CD4-positive, alpha-beta memory T cell (primary cell): ENCODE data around the gene KCNS1. TPM values are rescaled to one million over a fixed set of nuclear protein-coding genes. Genes with fewer than 3 reads are reported as not detected.
"Not testable (repeated sequence)": the region's sequence is repeated elsewhere in the genome, so short reads cannot be mapped to it uniquely, and the experiment has no call there.

ENCODE experiments used
- CTCF ChIA-PET: fragments of 350-600 bp; sonication (Branson Sonifier 250); formaldehyde crosslinking; loops from one replicate; lab custom pipeline; 2021; ENCODE audit warnings: inconsistent platforms; ENCODE audit not compliant: partially characterized antibody; lab: Charles Lee
- POLR2A ChIA-PET: fragments of 350-600 bp; sonication (Branson Sonifier 250); formaldehyde crosslinking; loops from one replicate; lab custom pipeline; 2021; ENCODE audit not compliant: partially characterized antibody; lab: Charles Lee
- DNase-seq, 5 donors: peaks; one replicate each; pipeline versions ENCODE4 v3.0.0 to v3.0.0-alpha.2; 2020 to 2022; ENCODE audit warnings: mixed read lengths in 1 of 5
- H3K27ac ChIP-seq: one replicate; pipeline ENCODE4 v1.7.0; 2013; ENCODE audit warnings: low read depth, low read length
- H3K27me3 ChIP-seq: 2 replicates; pipeline ENCODE4 v1.7.0; 2013; ENCODE audit warnings: mild to moderate bottlenecking, low read length, moderate library complexity; ENCODE audit not compliant: insufficient read depth
- H3K36me3 ChIP-seq: 2 replicates; pipeline ENCODE4 v1.7.0; 2013; ENCODE audit warnings: mild to moderate bottlenecking, low read length, moderate library complexity; ENCODE audit not compliant: insufficient read depth
- H3K4me1 ChIP-seq: 2 replicates; pipeline ENCODE4 v1.7.0; 2013; ENCODE audit warnings: mild to moderate bottlenecking, low read length, moderate library complexity; ENCODE audit not compliant: insufficient read depth
- H3K4me3 ChIP-seq, 2 donors: one replicate each; pipeline ENCODE4 v1.7.0; 2013; ENCODE audit warnings: low read length in 2 of 2, mild to moderate bottlenecking in 1 of 2
- H3K9me3 ChIP-seq, 2 donors: one replicate each; pipeline ENCODE4 v1.7.0; 2013; ENCODE audit warnings: low read length in 2 of 2, control low read depth in 1 of 2; ENCODE audit not compliant: control insufficient read depth in 1 of 2
- H3K27ac Mint-ChIP-seq, 7 donors: one replicate each; pipeline ENCODE4 v1.8.0; 2020 to 2021; ENCODE audit warnings: mixed read lengths in 7 of 7, mild to moderate bottlenecking in 6 of 7, inconsistent platforms in 3 of 7, moderate library complexity in 3 of 7
- H3K27me3 Mint-ChIP-seq, 2 donors: one replicate each; pipeline ENCODE4 v1.8.0; 2020 to 2021; ENCODE audit warnings: mixed read lengths in 2 of 2
- H3K36me3 Mint-ChIP-seq, 2 donors: one replicate each; pipeline ENCODE4 v1.8.0; 2020 to 2021; ENCODE audit warnings: mixed read lengths in 2 of 2, inconsistent platforms in 1 of 2, mild to moderate bottlenecking in 1 of 2
- H3K4me1 Mint-ChIP-seq, 4 donors: one replicate each; pipeline ENCODE4 v1.8.0; 2020 to 2021; ENCODE audit warnings: mixed read lengths in 4 of 4, mild to moderate bottlenecking in 1 of 4
- H3K4me3 Mint-ChIP-seq, 8 donors: one replicate each; pipeline ENCODE4 v1.8.0; 2020 to 2021; ENCODE audit warnings: mixed read lengths in 8 of 8, mild to moderate bottlenecking in 7 of 8, moderate library complexity in 6 of 8, inconsistent platforms in 3 of 8
- H3K9me3 Mint-ChIP-seq, 8 donors: one replicate each; pipeline ENCODE4 v1.8.0; 2020 to 2021; ENCODE audit warnings: mixed read lengths in 8 of 8, mild to moderate bottlenecking in 5 of 8, inconsistent platforms in 3 of 8, moderate library complexity in 1 of 8
- intact Hi-C: fragments of 100-400 bp; cut with micrococcal nuclease; formaldehyde crosslinking; loops from one replicate; pipeline ENCODE4 v1.15.1; 2023
- polyA plus RNA-seq, 2 donors: library from polyadenylated mRNA; unstranded; fragments of 300-500 nt; fragmentation: Illumina TruSeq; gene quantifications; one replicate each; pipeline ENCODE4 v1.2.3, GENCODE V29; 2021
- total RNA-seq, 2 experiments: library from RNA; stranded (reverse); gene quantifications; one replicate each; pipeline ENCODE4 v1.2.3, GENCODE V29; 2021

The KCNS1 gene
- total and polyA plus RNA-seq, 4 experiments from 2014 or later: 0.09 to 0.16 TPM; not detected in 2

DNA sequence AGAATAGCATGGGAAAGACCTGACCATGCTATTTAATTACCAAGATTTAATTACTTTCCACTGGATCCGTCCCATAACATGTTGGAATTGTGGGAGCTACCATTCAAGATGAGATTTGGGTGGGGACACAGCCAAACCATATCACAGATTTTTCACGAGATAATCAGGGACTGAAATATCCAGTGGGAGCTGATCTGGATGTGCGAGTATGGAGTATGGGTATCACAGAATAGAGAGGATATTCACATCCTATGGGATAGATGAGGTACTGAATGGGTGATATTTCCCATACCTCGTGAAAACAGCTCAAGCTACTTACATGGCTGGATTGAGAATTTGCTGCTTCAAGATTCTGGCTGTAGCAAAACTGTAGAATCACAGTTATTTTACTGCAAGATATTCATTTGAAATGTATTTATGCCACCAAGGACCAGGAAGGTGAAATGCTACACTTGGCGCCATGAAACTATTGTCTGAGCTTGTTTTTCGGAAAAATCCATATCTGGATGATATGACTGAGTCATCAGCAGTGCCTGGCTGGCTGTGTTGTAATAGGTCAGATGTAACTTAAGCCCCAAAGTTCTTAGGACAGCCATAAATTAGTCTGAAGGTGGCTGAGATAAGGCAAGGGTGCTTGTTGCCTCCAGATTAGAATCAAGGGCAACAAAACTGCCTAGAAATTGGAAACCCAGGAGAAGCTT lies 29.8 kb downstream of the KCNS1 start:
- Mint-ChIP-seq H3K4me1 (peaks cover 37 to 73% (median 54%) of the 10 kb centered on the region in 4 donors), H3K36me3 (peaks cover 55 to 89% of the 10 kb centered on the region in 2 donors), H3K27ac (peak overlapping the region in 6 of 7 donors; percentile 32 to 75 (median 58)), H3K4me3 (no peak overlapping the region), H3K9me3 (no peaks in the 10 kb centered on the region), H3K27me3 (no peaks in the 10 kb centered on the region)
- intact Hi-C loops: no loop called here
- ChIA-PET CTCF (interaction anchor here (0.6 to 3.7 kb wide), 4 partner anchors 15 to 54 kb away, joined by 3 to 22 read pairs (median 4); no protein-coding TSS in a partner anchor), POLR2A (interaction anchor here (0.6 to 1.2 kb wide), 3 partner anchors 12 to 93 kb away, joined by 3 read pairs; no protein-coding TSS in a partner anchor)
- no peak for DNase-seq
- Histone ChIP-seq H3K27ac (no peak overlapping the region), H3K9me3 (no peaks in the 10 kb centered on the region), H3K4me3 (no peak overlapping the region), H3K4me1 (peaks cover 35% of the 10 kb centered on the region), H3K27me3 (no peaks in the 10 kb centered on the region), H3K36me3 (peaks cover 61% of the 10 kb centered on the region)

DNA sequence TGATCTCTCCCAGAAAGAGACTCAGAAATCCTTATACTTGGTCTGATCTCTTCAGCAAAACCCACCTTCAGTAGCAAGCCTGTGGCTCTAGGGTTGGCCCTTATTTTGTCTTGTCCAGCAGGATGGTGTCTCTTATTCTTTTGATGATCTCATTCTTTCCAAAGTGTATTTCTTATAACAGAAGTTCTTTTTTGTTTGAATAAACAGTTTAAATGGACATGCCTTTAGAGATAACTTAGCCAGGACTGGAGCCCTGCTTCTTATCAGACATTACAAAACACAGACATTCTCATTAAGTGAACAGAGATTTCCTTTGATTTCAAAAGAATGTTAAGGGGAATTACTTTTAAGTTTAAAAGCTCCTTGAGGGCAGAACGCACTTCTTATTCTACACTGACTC lies 31.7 kb downstream of the KCNS1 start:
- Mint-ChIP-seq H3K36me3 (peaks cover 51 to 85% of the 10 kb centered on the region in 2 donors), H3K4me3 (no peak overlapping the region), H3K27ac (peak overlapping the region in 4 of 7 donors; percentile 54 to 80 (median 57)), H3K9me3 (no peaks in the 10 kb centered on the region), H3K27me3 (no peaks in the 10 kb centered on the region), H3K4me1 (peaks cover 50 to 89% (median 66%) of the 10 kb centered on the region in 4 donors)
- no peaks in the 10 kb centered on the region for H3K27me3 ChIP-seq
- H3K27ac ChIP-seq: no peak overlapping the region
- peaks cover 44% of the 10 kb centered on the region for H3K36me3 ChIP-seq
- ChIA-PET POLR2A (no interaction called here), CTCF (no interaction called here)
- no peak overlapping the region for H3K4me3 ChIP-seq
- H3K4me1 ChIP-seq: peaks cover 48% of the 10 kb centered on the region
- intact Hi-C loops: loop anchor here (2.0 kb wide), 1 partner anchor 16 kb away; no protein-coding TSS in a partner anchor
- DNase-seq: no peak
- H3K9me3 ChIP-seq: no peaks in the 10 kb centered on the region

DNA sequence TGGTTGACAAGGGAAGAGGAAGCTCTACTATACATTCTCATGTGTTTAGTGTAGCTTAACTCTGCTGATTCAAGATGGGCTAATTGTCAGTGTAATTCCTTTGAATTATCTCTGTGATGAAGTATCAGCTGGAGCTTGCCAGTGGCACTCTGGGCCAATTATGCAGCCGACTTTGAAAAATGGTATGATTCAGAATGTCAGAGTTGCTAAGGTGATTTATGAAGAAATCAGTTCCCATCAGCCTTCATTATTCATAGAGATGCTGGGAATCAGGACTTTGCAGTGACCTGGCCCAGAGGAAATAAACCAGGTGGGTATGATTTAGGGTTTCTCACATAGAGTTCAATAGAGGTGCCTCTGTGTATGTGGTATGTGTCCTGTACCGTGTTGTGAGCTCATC lies 33.4 kb downstream of the KCNS1 start:
- Histone ChIP-seq H3K36me3 (peaks cover 29% of the 10 kb centered on the region), H3K4me1 (peaks cover 59% of the 10 kb centered on the region), H3K9me3 (no peaks in the 10 kb centered on the region), H3K27me3 (no peaks in the 10 kb centered on the region), H3K27ac (no peak overlapping the region), H3K4me3 (no peak overlapping the region)
- Mint-ChIP-seq H3K27me3 (no peaks in the 10 kb centered on the region), H3K4me1 (peaks cover 51 to 87% (median 72%) of the 10 kb centered on the region in 4 donors), H3K4me3 (no peak overlapping the region), H3K27ac (peak overlapping the region in 3 of 7 donors; percentile 50 to 69 (median 62)), H3K9me3 (no peaks in the 10 kb centered on the region), H3K36me3 (peaks cover 50 to 78% of the 10 kb centered on the region in 2 donors)
- DNase-seq: no peak
- intact Hi-C loops: no loop called here
- ChIA-PET CTCF (interaction anchor here (1.3 to 1.6 kb wide), 3 partner anchors 9 to 28 kb away, joined by 4 to 6 read pairs (median 5); no protein-coding TSS in a partner anchor), POLR2A (interaction anchor here (1.7 kb wide), 1 partner anchor 116 kb away, joined by 3 read pairs; no protein-coding TSS in a partner anchor)

DNA sequence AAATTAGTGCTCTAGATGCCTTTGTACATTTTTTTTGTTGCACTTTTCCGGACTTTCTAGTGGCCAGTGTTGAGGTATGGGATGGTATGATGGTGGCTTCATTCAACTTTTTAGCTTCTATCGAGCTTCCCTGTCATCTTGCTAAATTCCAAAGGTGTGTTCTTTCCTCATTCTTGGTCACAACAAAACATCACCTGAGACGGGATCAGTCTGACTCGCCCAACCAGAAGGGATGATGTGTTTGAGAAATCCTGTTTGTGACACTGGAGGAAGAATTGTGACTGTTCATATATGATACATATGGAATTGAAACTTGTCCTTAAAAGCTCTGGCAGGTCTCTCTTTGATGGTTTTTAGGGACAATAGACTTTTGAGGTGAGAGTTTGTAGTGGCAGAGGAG lies 33.8 kb downstream of the KCNS1 start:
- H3K27ac ChIP-seq: no peak overlapping the region
- CTCF ChIA-PET: interaction anchor here (1.3 to 1.6 kb wide), 3 partner anchors 9 to 28 kb away, joined by 4 to 6 read pairs (median 5); no protein-coding TSS in a partner anchor

DNA sequence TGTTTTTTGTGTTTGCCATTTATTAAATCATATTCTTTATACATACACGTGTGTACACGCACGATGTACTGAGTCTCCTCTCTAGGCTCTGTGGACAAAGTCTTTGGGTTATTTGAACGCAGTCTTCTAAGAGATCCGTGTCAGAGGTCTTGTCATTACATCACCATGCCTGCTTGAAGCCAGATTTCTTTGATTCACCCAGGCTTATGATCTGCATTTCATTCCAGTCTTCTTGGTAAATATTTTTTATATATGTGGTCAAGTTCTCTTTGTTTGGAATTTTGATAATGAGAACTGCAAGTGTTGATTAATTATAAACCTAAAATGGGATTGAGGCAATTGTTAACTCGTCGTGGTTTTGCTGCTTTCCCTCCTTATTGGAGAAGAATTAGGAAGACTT lies 34.6 kb downstream of the KCNS1 start:
- H3K27me3 Mint-ChIP-seq: no peaks in the 10 kb centered on the region
- Histone ChIP-seq H3K36me3 (peaks cover 28% of the 10 kb centered on the region), H3K9me3 (no peaks in the 10 kb centered on the region), H3K27me3 (no peaks in the 10 kb centered on the region), H3K27ac (no peak overlapping the region), H3K4me3 (no peak overlapping the region), H3K4me1 (peaks cover 59% of the 10 kb centered on the region)
- ChIA-PET POLR2A (interaction anchor here (0.5 to 1.7 kb wide), 2 partner anchors 88 to 115 kb away, joined by 3 read pairs; no protein-coding TSS in a partner anchor), CTCF (interaction anchor here (1.3 to 1.4 kb wide), 2 partner anchors 8 to 29 kb away, joined by 4 to 5 read pairs; no protein-coding TSS in a partner anchor)
- H3K4me1 Mint-ChIP-seq: peaks cover 55 to 90% (median 73%) of the 10 kb centered on the region in 4 donors
- H3K36me3 Mint-ChIP-seq: peaks cover 61 to 77% of the 10 kb centered on the region in 2 donors
- no peaks in the 10 kb centered on the region for H3K9me3 Mint-ChIP-seq
- no peak for DNase-seq
- H3K27ac Mint-ChIP-seq: peak overlapping the region in 2 of 7 donors; percentile 62
- intact Hi-C loops: no loop called here
- peak overlapping the region in 1 of 8 donors; percentile 38 for H3K4me3 Mint-ChIP-seq

More for the DNA sequence above, 33.8 kb downstream of the KCNS1 start:
- POLR2A ChIA-PET: interaction anchor here (1.7 kb wide), 1 partner anchor 115 kb away, joined by 3 read pairs; no protein-coding TSS in a partner anchor
- Mint-ChIP-seq H3K9me3 (no peaks in the 10 kb centered on the region), H3K27ac (peak overlapping the region in 6 of 7 donors; percentile 11 to 77 (median 66)), H3K36me3 (peaks cover 54 to 77% of the 10 kb centered on the region in 2 donors), H3K27me3 (no peaks in the 10 kb centered on the region), H3K4me1 (peaks cover 54 to 89% (median 74%) of the 10 kb centered on the region in 4 donors), H3K4me3 (no peak overlapping the region)
- H3K4me1 ChIP-seq: peaks cover 59% of the 10 kb centered on the region
- intact Hi-C loops: no loop called here
- H3K27me3 ChIP-seq: no peaks in the 10 kb centered on the region
- no peak overlapping the region for H3K4me3 ChIP-seq
- no peak for DNase-seq
- no peaks in the 10 kb centered on the region for H3K9me3 ChIP-seq
- H3K36me3 ChIP-seq: peaks cover 28% of the 10 kb centered on the region

DNA sequence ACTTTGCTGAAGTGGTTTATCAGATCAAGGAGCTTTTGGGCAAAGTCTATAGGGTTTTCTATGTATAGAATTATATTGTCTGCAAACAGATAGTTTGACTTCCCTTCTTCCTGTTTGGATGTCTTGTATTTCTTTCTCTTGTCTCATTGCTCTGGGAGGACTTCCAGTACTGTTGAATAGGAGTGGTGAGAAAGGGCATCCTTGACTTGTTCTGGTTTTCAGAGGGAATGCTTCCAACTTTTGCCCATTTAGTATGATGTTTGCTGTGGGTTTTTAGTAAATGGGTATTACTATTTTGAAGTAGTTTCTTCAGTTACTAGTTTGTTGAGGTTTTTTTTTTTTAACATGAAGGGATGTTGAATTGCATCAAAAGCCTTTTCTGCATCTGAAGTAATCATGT lies 36.1 kb downstream of the KCNS1 start:
- H3K27ac ChIP-seq: no peak overlapping the region
- peak overlapping the region in 6 of 7 donors; percentile 33 to 94 (median 71) for H3K27ac Mint-ChIP-seq
- H3K4me1 ChIP-seq: peaks cover 61% of the 10 kb centered on the region
- peaks cover 28% of the 10 kb centered on the region for H3K36me3 ChIP-seq
- POLR2A ChIA-PET: no interaction called here
- DNase-seq: no peak
- no peaks in the 10 kb centered on the region for H3K27me3 ChIP-seq
- H3K9me3 ChIP-seq: no peaks in the 10 kb centered on the region
- no peak overlapping the region for H3K4me3 ChIP-seq
- H3K9me3 Mint-ChIP-seq: no peaks in the 10 kb centered on the region
- peaks cover 53 to 91% (median 72%) of the 10 kb centered on the region in 4 donors for H3K4me1 Mint-ChIP-seq
- peak overlapping the region in 6 of 8 donors; percentile 13 to 70 (median 38) for H3K4me3 Mint-ChIP-seq
- peaks cover 57 to 78% of the 10 kb centered on the region in 2 donors for H3K36me3 Mint-ChIP-seq
- CTCF ChIA-PET: interaction anchor here (0.6 to 2.0 kb wide), 5 partner anchors 9 to 32 kb away, joined by 3 to 4 read pairs (median 4); no protein-coding TSS in a partner anchor
- no peaks in the 10 kb centered on the region for H3K27me3 Mint-ChIP-seq
- intact Hi-C loops: no loop called here

DNA sequence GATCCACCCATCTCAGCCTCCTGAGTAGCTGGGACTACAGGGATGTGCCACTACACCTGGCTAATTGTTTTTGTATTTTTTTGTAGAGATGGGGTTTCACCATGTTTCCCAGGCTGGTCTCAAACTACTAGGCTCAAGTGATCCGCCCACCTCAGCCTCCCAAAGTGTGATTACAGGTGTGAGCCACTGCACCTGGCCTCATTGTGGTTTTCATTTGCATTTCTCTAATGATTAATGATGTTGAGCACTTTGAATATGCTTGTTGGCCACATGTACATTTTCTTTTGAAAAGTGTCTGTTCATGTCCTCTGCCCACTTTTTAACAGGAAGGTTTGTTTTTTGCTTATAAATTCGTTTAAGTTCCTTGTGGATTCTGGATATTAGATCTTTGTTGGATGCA lies 37.8 kb downstream of the KCNS1 start:
- H3K4me3 Mint-ChIP-seq: peak overlapping the region in 7 of 8 donors; percentile 1 to 65 (median 7)
- POLR2A ChIA-PET, H3K4me3 ChIP-seq, H3K27me3 Mint-ChIP-seq, H3K27me3 ChIP-seq, H3K9me3 Mint-ChIP-seq, DNase-seq, intact Hi-C loops, H3K27ac ChIP-seq, CTCF ChIA-PET, H3K9me3 ChIP-seq: not testable (repeated sequence)
- H3K4me1 ChIP-seq: peaks cover 58% of the 10 kb centered on the region
- peaks cover 51 to 76% of the 10 kb centered on the region in 2 donors for H3K36me3 Mint-ChIP-seq
- peaks cover 19% of the 10 kb centered on the region for H3K36me3 ChIP-seq
- peak overlapping the region in 4 of 7 donors; percentile 43 to 77 (median 66) for H3K27ac Mint-ChIP-seq
- H3K4me1 Mint-ChIP-seq: peaks cover 55 to 89% (median 71%) of the 10 kb centered on the region in 4 donors
